M059J (cell line): ENCODE results near the gene PCDHB4. TPM values are rescaled to one million over a fixed set of nuclear protein-coding genes. Genes with fewer than 3 reads are reported as not detected.
"Not testable (repeated sequence)": the region's sequence is repeated elsewhere in the genome, so short reads cannot be mapped to it uniquely, and the experiment has no call there.

Source experiments
- DNase-seq: peaks from one replicate; pipeline ENCODE4 v3.0.0-alpha.2; 2012; ENCODE audit warnings: low read depth
- total RNA-seq: library from RNA; depleted of rRNA; stranded (reverse); fragments of >200 nt; shearing (Covaris generic); gene quantifications from 2 replicates; pipeline ENCODE4 v1.2.3, GENCODE V29; 2014; rRNA removed

PCDHB4 gene
- total RNA-seq, 1 experiment from 2014 or later: 0.07 TPM

- DNase-seq: no peak
These were observed 28.8 kb downstream of the PCDHB4 start for GRCh38 chr5:141150224-141150992.

DNA sequence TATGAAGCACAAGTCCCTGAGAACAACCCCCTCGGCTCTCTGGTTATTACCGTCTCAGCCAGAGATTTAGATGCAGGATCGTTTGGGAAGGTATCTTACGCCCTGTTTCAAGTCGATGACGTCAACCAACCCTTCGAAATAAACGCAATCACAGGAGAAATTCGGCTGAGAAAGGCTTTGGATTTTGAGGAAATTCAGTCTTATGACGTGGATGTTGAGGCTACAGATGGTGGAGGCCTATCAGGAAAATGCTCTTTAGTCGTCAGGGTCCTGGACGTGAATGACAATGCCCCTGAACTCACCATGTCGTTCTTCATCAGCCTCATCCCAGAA lies 29.3 kb downstream of the PCDHB4 start:
- DNase-seq: no peak

DNA sequence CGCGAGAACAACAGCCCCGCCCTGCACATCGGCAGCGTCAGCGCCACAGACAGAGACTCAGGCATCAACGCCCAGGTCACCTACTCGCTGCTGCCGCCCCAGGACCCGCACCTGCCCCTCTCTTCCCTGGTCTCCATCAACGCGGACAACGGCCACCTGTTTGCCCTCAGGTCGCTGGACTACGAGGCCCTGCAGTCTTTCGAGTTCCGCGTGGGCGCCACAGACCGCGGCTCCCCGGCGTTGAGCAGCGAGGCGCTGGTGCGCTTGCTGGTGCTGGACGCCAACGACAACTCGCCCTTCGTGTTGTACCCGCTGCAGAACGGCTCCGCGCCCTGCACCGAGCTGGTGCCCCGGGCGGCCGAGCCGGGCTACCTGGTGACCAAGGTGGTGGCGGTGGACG lies 30.0 kb downstream of the PCDHB4 start:
- not testable (repeated sequence) for DNase-seq

DNA sequence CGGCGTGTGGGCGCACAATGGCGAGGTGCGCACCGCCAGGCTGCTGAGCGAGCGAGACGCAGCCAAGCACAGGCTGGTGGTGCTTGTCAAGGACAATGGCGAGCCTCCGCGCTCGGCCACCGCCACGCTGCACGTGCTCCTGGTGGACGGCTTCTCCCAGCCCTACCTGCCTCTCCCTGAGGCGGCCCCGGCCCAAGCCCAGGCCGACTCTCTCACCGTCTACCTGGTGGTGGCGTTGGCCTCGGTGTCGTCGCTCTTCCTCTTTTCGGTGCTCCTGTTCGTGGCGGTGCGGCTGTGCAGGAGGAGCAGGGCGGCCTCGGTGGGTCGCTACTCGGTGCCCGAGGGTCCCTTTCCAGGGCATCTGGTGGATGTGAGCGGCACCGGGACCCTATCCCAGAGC lies 30.5 kb downstream of the PCDHB4 start:
- DNase-seq: not testable (repeated sequence)

DNA sequence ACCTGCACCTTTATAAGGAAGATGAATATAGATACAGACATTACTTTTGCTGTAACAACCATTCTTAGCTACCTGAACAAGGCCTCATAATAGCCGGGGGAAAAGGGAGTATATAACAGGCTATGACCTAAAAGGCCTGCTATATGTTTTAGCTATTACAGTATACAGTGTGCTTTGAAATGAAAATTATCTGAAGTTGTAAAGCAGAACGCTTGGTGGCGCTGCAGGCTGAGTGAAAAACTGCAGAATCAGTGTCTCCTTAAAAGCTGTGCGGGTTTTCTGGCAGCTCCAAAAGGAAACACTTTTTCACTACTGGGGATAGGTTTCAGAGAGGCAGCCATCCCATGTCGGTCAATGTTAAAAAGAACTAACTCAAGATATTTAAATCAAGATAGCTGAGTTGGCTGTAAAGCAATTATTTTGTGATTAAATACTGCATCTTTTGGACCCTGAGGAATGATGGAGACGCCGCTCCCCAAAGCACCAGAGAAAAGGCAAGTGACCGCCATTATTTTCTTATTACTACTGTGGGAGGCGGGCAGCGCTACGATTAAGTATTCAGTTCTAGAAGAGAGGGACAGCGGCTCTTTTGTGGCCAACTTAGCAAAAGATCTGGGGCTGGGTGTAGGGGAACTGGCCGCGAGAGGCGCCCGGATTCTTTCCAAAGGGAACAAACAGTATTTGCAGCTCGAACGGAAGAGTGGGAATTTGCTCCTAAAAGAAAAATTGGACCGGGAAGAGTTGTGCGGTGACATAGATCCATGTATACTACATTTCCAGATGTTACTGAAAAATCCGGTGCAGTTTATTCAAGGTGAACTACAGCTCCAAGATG lies 34.1 kb downstream of the PCDHB4 start:
- peak; percentile 61 for DNase-seq

DNA sequence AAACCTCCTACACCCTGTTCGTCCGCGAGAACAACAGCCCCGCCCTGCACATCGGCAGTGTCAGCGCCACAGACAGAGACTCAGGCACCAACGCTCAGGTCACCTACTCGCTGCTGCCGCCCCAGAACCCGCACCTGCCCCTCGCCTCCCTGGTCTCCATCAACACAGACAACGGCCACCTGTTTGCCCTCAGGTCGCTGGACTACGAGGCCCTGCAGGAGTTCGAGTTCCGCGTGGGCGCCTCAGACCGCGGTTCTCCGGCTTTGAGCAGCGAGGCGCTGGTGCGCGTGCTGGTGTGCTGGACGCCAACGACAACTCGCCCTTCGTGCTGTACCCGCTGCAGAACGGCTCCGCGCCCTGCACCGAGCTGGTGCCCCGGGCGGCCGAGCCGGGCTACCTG lies 35.7 kb downstream of the PCDHB4 start:
- DNase-seq: not testable (repeated sequence)

DNA sequence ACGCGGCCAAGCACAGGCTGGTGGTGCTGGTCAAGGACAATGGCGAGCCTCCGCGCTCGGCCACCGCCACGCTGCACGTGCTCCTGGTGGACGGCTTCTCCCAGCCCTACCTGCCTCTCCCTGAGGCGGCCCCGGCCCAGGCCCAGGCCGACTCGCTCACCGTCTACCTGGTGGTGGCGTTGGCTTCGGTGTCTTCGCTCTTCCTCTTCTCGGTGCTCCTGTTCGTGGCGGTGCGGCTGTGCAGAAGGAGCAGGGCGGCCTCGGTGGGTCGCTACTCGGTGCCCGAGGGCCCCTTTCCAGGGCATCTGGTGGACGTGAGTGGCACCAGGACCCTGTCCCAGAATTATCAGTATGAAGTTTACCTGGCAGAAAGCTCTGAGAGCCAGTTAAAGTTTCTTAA lies 36.3 kb downstream of the PCDHB4 start:
- not testable (repeated sequence) for DNase-seq

GRCh38 chr5:141172381-141173204 lies 51.0 kb downstream of the PCDHB4 start, which contains the start of gene PCDHB7:
Gene PCDHB7 (plus strand): TSS chr5:141172644. CDS start chr5:141172836, 192 bp downstream.
- peak; percentile 68 for DNase-seq

DNA sequence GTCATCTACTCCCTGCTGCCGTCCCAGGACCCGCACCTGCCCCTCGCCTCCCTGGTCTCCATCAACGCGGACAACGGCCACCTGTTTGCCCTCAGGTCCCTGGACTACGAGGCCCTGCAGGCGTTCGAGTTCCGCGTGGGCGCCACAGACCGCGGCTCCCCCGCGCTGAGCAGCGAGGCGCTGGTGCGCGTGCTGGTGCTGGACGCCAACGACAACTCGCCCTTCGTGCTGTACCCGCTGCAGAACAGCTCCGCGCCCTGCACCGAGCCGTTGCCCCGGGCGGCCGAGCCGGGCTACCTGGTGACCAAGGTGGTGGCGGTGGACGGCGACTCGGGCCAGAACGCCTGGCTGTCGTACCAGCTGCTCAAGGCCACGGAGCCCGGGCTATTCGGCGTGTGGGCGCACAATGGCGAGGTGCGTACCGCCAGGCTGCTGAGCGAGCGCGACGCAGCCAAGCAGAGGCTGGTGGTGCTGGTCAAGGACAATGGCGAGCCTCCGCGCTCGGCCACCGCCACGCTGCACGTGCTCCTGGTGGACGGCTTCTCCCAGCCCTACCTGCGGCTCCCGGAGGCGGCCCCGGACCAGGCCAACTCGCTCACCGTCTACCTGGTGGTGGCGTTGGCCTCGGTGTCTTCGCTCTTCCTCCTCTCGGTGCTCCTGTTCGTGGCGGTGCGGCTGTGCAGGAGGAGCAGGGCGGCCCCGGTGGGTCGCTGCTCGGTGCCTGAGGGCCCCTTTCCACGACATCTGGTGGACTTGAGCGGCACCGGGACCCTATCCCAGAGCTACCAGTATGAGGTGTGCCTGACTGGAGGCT lies 52.9 kb downstream of the PCDHB4 start:
- DNase-seq: not testable (repeated sequence)

Other genes with a start within 250 kb of the PCDHB4 start
- not detected in 2 replicates for gene PCDHA12, start 246.5 kb upstream of the PCDHB4 start, total RNA-seq
- gene PCDHA13, start 239.7 kb upstream of the PCDHB4 start, total RNA-seq: not detected in 2 replicates
- gene PCDHAC1, start 195.5 kb upstream of the PCDHB4 start, total RNA-seq: 0.25 and 0.34 TPM in 2 replicates
- 0.17 TPM in 1 of 2 replicates, not detected in the other for gene PCDHAC2, start 155.3 kb upstream of the PCDHB4 start, total RNA-seq
- gene PCDHB1, start 70.4 kb upstream of the PCDHB4 start, total RNA-seq: not detected in 2 replicates
- gene PCDHB2, start 27.2 kb upstream of the PCDHB4 start, total RNA-seq: 0.32 and 2.1 TPM in 2 replicates
- 3.9 and 8.0 TPM in 2 replicates for gene PCDHB3, start 21.3 kb upstream of the PCDHB4 start, total RNA-seq
- not detected in 2 replicates for gene PCDHB5, start 13.4 kb downstream of the PCDHB4 start, total RNA-seq
- 0.49 and 0.62 TPM in 2 replicates for gene PCDHB6, start 28.2 kb downstream of the PCDHB4 start, total RNA-seq
- 1.7 and 2.1 TPM in 2 replicates for gene PCDHB7, start 50.8 kb downstream of the PCDHB4 start, total RNA-seq
- 0.98 and 3.8 TPM in 2 replicates for gene PCDHB8, start 56.0 kb downstream of the PCDHB4 start, total RNA-seq
- 3.0 and 8.6 TPM in 2 replicates for gene PCDHB16, start 60.6 kb downstream of the PCDHB4 start, total RNA-seq
- 1.6 and 9.3 TPM in 2 replicates for gene PCDHB9, start 65.3 kb downstream of the PCDHB4 start, total RNA-seq
- 0.49 and 1.3 TPM in 2 replicates for gene PCDHB10, start 70.5 kb downstream of the PCDHB4 start, total RNA-seq
- gene PCDHB11, start 77.8 kb downstream of the PCDHB4 start, total RNA-seq: 0.25 and 0.49 TPM in 2 replicates
- gene PCDHB12, start 86.9 kb downstream of the PCDHB4 start, total RNA-seq: 1.7 and 2.6 TPM in 2 replicates
- gene PCDHB13, start 92.1 kb downstream of the PCDHB4 start, total RNA-seq: 0.39 and 0.42 TPM in 2 replicates
- 0.44 and 1.9 TPM in 2 replicates for gene PCDHB14, start 101.5 kb downstream of the PCDHB4 start, total RNA-seq
- gene PCDHB15, start 123.6 kb downstream of the PCDHB4 start, total RNA-seq: 0.17 TPM in 1 of 2 replicates, not detected in the other
- 0.05 TPM in 1 of 2 replicates, not detected in the other for gene SLC25A2, start 182.2 kb downstream of the PCDHB4 start, total RNA-seq
- gene TAF7, start 199.0 kb downstream of the PCDHB4 start, total RNA-seq: 52.8 and 84.2 TPM in 2 replicates
- gene PCDHGA1, start 208.7 kb downstream of the PCDHB4 start, total RNA-seq: 0.71 and 0.89 TPM in 2 replicates
- 0.22 and 0.32 TPM in 2 replicates for gene PCDHGA2, start 216.9 kb downstream of the PCDHB4 start, total RNA-seq
- 0.49 TPM in 1 of 2 replicates, not detected in the other for gene PCDHGA3, start 222.0 kb downstream of the PCDHB4 start, total RNA-seq
- 3.3 and 4.9 TPM in 2 replicates for gene PCDHGB1, start 228.3 kb downstream of the PCDHB4 start, total RNA-seq
- gene PCDHGA4, start 233.2 kb downstream of the PCDHB4 start, total RNA-seq: 0.17 and 0.91 TPM in 2 replicates
- 0.25 and 0.57 TPM in 2 replicates for gene PCDHGB2, start 238.2 kb downstream of the PCDHB4 start, total RNA-seq
- 0.02 and 0.10 TPM in 2 replicates for gene PCDHGA5, start 242.3 kb downstream of the PCDHB4 start, total RNA-seq
- gene PCDHGB3, start 248.4 kb downstream of the PCDHB4 start, total RNA-seq: 0.49 and 0.54 TPM in 2 replicates